ENCODE results near the gene STK36. TPM values are rescaled to one million over a fixed set of nuclear protein-coding genes. Genes with fewer than 3 reads are reported as not detected.

Gene STK36
- total and polyA plus RNA-seq, 10 of the 15 experiments (the other 5 are each of a cell fraction or from before 2014, with no cell fraction given), result 4.0 to 22.8 (median 16.7) TPM

DNA sequence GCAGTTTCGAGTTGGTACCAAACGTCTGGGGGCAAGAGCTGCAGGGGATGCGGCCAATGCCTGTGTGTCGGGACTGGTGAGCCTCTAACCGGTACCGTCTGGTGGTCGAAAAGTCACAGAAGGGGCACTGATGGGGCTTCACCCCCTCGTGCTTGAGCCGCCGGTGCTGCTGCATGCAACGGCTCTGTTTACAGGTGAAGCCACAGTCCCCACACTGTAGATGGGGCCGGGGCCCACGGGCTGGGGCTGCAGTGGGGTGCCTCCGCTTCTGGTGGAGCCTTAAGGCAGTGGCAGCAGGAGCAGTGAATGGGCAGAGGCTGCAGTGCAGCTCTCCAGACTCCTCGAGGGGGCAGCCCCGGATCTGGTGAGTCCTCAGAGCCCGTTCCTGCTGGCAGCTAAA, 29.1 kb upstream of the STK36 start:
- no peaks in the 10 kb centered on the region for H3K9me3 ChIP-seq (replicated peaks; ENCODE audit: control insufficient read depth, insufficient read depth, low read length)
- DNase-seq (ENCODE audit: low read depth, low spot score) (no peak), ATAC-seq (no peak), FAIRE-seq (no peak)
- no peak overlapping the region for H3K4me3 ChIP-seq
- no peak overlapping the region for H3K4me2 ChIP-seq (ENCODE audit: control insufficient read depth, insufficient read depth)
- ChIA-PET SMC1A (ENCODE audit: uncharacterized antibody, unreplicated experiment) (no interaction called here), POLR2A (no interaction called here), RAD21 (ENCODE audit: unreplicated experiment) (no interaction called here), CTCF (no interaction called here)
- intact Hi-C loops (cut with micrococcal nuclease; ENCODE audit: unreplicated experiment) (no loop called here), in situ Hi-C loops (cut with MboI) (no loop called here)
- no peaks in the 10 kb centered on the region for H3K27me3 ChIP-seq (replicated peaks in 1 of 2; ENCODE audit: control insufficient read depth in 2 of 2, insufficient read depth in 2 of 2, low read length in 1 of 2)
- H3K36me3 ChIP-seq (ENCODE audit: control insufficient read depth in 2 of 2, insufficient read depth in 2 of 2, low read length in 1 of 2), result peaks cover 29 to 34% of the 10 kb centered on the region in 2 experiments
- BruUV-seq (replicated peaks), result no TSS peak
- no peaks in the 10 kb centered on the region for H3K4me1 ChIP-seq (ENCODE audit: control insufficient read depth, insufficient read depth, low read length)
- H3K27ac ChIP-seq (ENCODE audit: control insufficient read depth, insufficient read depth), result no peak overlapping the region
- no peak overlapping the region for H3K9ac ChIP-seq (ENCODE audit: control insufficient read depth, insufficient read depth, low read length)
- WGBS (ENCODE audit: insufficient coverage, insufficient replicate concordance, low lambda C conversion rate, missing lambda C conversion rate), result 100% methylated on average over 17 of the region's 17 CpGs
- H3K79me2 ChIP-seq (ENCODE audit: control insufficient read depth, insufficient read depth, low read length), result no peaks in the 10 kb centered on the region
- H2AFZ ChIP-seq (ENCODE audit: control insufficient read depth, low read depth, low read length), result no peak overlapping the region
- no peaks in the 10 kb centered on the region for H4K20me1 ChIP-seq (ENCODE audit: control insufficient read depth, insufficient read depth)
- TF ChIP-seq BMI1 (IDR thresholded peaks at IDR 0.05; ENCODE audit: borderline replicate concordance) (no peak), CHD4 (IDR thresholded peaks at IDR 0.05) (no peak), KDM1A (IDR thresholded peaks at IDR 0.05; ENCODE audit: borderline replicate concordance) (no peak), ZNF592 (IDR thresholded peaks at IDR 0.05) (no peak), FOXM1 (IDR thresholded peaks at IDR 0.05; ENCODE audit: low read depth, low read length) (no peak), CBX5 (IDR thresholded peaks at IDR 0.05; ENCODE audit: low read depth) (no peak), KAT2A (conservative IDR thresholded peaks at IDR 0.05; ENCODE audit: control insufficient read depth, low read depth, low read length) (no peak), RB1 (IDR thresholded peaks at IDR 0.05; ENCODE audit: borderline replicate concordance) (no peak), NFIC (IDR thresholded peaks at IDR 0.05; ENCODE audit: low read depth, low read length) (no peak), ATF3 (IDR thresholded peaks at IDR 0.05; ENCODE audit: borderline replicate concordance, extremely low read depth, low read depth, low read length) (no peak), POLR2AphosphoS5 (IDR thresholded peaks at IDR 0.05; ENCODE audit: low read length) (no peak), ZBTB4 (CRISPR knock-in tag; IDR thresholded peaks at IDR 0.05) (no peak), RAD21 (IDR thresholded peaks at IDR 0.05; ENCODE audit: insufficient read depth, low read depth, low read length) (no peak)
- TF ChIP-seq, protein P1, sequence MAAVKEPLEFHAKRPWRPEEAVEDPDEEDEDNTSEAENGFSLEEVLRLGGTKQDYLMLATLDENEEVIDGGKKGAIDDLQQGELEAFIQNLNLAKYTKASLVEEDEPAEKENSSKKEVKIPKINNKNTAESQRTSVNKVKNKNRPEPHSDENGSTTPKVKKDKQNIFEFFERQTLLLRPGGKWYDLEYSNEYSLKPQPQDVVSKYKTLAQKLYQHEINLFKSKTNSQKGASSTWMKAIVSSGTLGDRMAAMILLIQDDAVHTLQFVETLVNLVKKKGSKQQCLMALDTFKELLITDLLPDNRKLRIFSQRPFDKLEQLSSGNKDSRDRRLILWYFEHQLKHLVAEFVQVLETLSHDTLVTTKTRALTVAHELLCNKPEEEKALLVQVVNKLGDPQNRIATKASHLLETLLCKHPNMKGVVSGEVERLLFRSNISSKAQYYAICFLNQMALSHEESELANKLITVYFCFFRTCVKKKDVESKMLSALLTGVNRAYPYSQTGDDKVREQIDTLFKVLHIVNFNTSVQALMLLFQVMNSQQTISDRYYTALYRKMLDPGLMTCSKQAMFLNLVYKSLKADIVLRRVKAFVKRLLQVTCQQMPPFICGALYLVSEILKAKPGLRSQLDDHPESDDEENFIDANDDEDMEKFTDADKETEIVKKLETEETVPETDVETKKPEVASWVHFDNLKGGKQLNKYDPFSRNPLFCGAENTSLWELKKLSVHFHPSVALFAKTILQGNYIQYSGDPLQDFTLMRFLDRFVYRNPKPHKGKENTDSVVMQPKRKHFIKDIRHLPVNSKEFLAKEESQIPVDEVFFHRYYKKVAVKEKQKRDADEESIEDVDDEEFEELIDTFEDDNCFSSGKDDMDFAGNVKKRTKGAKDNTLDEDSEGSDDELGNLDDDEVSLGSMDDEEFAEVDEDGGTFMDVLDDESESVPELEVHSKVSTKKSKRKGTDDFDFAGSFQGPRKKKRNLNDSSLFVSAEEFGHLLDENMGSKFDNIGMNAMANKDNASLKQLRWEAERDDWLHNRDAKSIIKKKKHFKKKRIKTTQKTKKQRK (IDR thresholded peaks at IDR 0.05; ENCODE audit: low read depth, low read length), result no peak
